ENCODE data around the gene SYCE1. TPM values are rescaled to one million over a fixed set of nuclear protein-coding genes. Genes with fewer than 3 reads are reported as not detected.

SYCE1 gene
- total and polyA plus RNA-seq, 2 experiments from 2014 or later: 0.53 TPM; not detected in 1

DNA sequence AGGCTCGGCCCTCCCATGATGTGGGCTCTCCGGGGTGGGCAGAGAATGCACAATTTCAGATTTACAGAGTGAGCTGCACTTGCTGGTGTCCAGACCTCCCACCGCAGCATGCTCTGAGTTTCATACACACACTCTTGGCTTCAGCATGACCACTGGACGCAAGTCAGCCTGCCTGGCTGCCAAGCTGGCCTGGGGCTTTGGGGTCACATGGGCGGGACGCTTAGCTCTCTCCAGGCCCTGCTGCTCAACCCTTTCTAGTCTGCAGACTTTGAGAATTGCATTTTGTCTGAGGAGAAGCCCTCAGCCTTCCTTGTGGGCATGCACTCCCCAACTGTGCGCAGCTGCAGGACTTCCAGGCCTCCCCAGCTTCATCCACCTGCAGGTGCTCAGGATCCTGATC lies 32.5 kb downstream of the SYCE1 start (continued):
- TF ChIP-seq CTCF (conservative IDR thresholded peaks at IDR 0.05; ENCODE audit: low read depth in 2 of 2) (no peak), NANOG (IDR thresholded peaks at IDR 0.05; ENCODE audit: borderline replicate concordance) (no peak)
- TF ChIP-seq, protein P1, sequence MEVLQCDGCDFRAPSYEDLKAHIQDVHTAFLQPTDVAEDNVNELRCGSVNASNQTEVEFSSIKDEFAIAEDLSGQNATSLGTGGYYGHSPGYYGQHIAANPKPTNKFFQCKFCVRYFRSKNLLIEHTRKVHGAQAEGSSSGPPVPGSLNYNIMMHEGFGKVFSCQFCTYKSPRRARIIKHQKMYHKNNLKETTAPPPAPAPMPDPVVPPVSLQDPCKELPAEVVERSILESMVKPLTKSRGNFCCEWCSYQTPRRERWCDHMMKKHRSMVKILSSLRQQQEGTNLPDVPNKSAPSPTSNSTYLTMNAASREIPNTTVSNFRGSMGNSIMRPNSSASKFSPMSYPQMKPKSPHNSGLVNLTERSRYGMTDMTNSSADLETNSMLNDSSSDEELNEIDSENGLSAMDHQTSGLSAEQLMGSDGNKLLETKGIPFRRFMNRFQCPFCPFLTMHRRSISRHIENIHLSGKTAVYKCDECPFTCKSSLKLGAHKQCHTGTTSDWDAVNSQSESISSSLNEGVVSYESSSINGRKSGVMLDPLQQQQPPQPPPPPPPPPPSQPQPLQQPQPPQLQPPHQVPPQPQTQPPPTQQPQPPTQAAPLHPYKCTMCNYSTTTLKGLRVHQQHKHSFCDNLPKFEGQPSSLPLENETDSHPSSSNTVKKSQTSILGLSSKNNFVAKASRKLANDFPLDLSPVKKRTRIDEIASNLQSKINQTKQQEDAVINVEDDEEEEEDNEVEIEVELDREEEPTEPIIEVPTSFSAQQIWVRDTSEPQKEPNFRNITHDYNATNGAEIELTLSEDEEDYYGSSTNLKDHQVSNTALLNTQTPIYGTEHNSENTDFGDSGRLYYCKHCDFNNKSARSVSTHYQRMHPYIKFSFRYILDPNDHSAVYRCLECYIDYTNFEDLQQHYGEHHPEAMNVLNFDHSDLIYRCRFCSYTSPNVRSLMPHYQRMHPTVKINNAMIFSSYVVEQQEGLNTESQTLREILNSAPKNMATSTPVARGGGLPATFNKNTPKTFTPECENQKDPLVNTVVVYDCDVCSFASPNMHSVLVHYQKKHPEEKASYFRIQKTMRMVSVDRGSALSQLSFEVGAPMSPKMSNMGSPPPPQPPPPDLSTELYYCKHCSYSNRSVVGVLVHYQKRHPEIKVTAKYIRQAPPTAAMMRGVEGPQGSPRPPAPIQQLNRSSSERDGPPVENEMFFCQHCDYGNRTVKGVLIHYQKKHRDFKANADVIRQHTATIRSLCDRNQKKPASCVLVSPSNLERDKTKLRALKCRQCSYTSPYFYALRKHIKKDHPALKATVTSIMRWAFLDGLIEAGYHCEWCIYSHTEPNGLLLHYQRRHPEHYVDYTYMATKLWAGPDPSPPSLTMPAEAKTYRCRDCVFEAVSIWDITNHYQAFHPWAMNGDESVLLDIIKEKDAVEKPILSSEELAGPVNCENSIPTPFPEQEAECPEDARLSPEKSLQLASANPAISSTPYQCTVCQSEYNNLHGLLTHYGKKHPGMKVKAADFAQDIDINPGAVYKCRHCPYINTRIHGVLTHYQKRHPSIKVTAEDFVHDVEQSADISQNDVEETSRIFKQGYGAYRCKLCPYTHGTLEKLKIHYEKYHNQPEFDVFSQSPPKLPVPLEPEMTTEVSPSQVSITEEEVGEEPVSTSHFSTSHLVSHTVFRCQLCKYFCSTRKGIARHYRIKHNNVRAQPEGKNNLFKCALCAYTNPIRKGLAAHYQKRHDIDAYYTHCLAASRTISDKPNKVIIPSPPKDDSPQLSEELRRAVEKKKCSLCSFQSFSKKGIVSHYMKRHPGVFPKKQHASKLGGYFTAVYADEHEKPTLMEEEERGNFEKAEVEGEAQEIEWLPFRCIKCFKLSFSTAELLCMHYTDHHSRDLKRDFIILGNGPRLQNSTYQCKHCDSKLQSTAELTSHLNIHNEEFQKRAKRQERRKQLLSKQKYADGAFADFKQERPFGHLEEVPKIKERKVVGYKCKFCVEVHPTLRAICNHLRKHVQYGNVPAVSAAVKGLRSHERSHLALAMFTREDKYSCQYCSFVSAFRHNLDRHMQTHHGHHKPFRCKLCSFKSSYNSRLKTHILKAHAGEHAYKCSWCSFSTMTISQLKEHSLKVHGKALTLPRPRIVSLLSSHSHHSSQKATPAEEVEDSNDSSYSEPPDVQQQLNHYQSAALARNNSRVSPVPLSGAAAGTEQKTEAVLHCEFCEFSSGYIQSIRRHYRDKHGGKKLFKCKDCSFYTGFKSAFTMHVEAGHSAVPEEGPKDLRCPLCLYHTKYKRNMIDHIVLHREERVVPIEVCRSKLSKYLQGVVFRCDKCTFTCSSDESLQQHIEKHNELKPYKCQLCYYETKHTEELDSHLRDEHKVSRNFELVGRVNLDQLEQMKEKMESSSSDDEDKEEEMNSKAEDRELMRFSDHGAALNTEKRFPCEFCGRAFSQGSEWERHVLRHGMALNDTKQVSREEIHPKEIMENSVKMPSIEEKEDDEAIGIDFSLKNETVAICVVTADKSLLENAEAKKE (CRISPR knock-in tag; IDR thresholded peaks at IDR 0.05): no peak

DNA sequence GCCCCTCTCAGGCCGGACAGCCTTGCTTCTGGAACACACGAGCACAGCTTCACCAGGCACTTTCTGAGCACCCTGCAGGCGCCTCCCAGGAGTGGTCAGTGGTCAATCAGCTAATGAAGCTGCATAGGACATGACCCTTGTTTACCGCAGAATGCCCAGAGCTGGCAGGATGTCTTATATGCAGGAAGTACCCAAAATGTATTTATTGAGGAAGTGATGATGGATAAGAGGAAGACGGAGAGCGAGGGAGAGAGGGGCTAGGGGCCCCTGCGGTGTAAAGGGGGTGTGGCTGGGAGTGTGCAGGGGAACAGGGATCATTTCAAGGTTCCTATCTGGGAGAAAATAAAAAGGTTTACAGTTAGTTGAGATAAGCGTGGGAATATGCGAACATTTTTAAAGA lies 34.9 kb downstream of the SYCE1 start:
- Mint-ChIP-seq H3K4me3 (no peak overlapping the region), H3K36me3 (ENCODE audit: low read depth) (peaks cover 3% of the 10 kb centered on the region; the same call in 2 of the 3 replicates), H3K4me1 (peaks cover 7% of the 10 kb centered on the region; the same call in 2 of the 3 replicates), H3K27me3 (ENCODE audit: insufficient read depth, low read depth, poor library complexity) (peaks cover 71% of the 10 kb centered on the region), H3K9me3 (peaks cover 46% of the 10 kb centered on the region), H3K27ac (no peak overlapping the region)
- ATAC-seq (no peak), DNase-seq (ENCODE audit: low spot score) (no peak)
- Histone ChIP-seq H3K9me2 (ENCODE audit: insufficient read depth) (no peaks in the 10 kb centered on the region), H3K4me3 (no peak overlapping the region), H3K4me2 (no peak overlapping the region), H3K27ac (ENCODE audit: low read depth) (no peak overlapping the region), H3K79me2 (replicated peaks; ENCODE audit: insufficient read depth) (no peaks in the 10 kb centered on the region), H3K36me3 (ENCODE audit: insufficient read depth) (no peaks in the 10 kb centered on the region), H3K4me1 (ENCODE audit: insufficient read depth) (no peaks in the 10 kb centered on the region; the same call in 1 of the 2 replicates), H4K20me1 (replicated peaks; ENCODE audit: insufficient read depth) (no peaks in the 10 kb centered on the region), H3K27me3 (ENCODE audit: insufficient read depth) (peaks cover 73% of the 10 kb centered on the region), H3F3A (replicated peaks; ENCODE audit: low read depth) (no peaks in the 10 kb centered on the region), H2AFZ (no peak overlapping the region)
- no peak for TF ChIP-seq ZNF114 (CRISPR knock-in tag; IDR thresholded peaks at IDR 0.05)
- TF ChIP-seq EZH2phosphoT487 (IDR thresholded peaks at IDR 0.05; ENCODE audit: unreplicated experiment): no peak
- TF ChIP-seq CTCF (conservative IDR thresholded peaks at IDR 0.05; ENCODE audit: low read depth in 2 of 2): no peak

All from GM23338 (cell line).